Nephron progenitor cell (in vitro differentiated cells): ENCODE data around the gene RPL29.
A peak's percentile ranks its signal among the peaks of the same experiment; 100 is the strongest.

Experiments
- DNase-seq: peaks from one replicate; pipeline ENCODE4 v3.0.0; 2021
- H3K27ac Mint-ChIP-seq: 2 replicates; pipeline ENCODE4 v1.8.0; 2021; ENCODE audit warnings: mild to moderate bottlenecking, moderate library complexity, mixed read lengths
- H3K27me3 Mint-ChIP-seq: 2 replicates; pipeline ENCODE4 v1.8.0; 2021; ENCODE audit warnings: mild to moderate bottlenecking, low read depth, mixed read lengths; ENCODE audit not compliant: poor library complexity
- H3K36me3 Mint-ChIP-seq: 2 replicates; pipeline ENCODE4 v1.8.0; 2021; ENCODE audit warnings: low read depth, mixed read lengths
- H3K4me1 Mint-ChIP-seq: 2 replicates; pipeline ENCODE4 v1.8.0; 2021; ENCODE audit warnings: mixed read lengths
- H3K4me3 Mint-ChIP-seq: 2 replicates; pipeline ENCODE4 v1.8.0; 2021; ENCODE audit warnings: mild to moderate bottlenecking, moderate library complexity, mixed read lengths
- H3K9me3 Mint-ChIP-seq: 2 replicates; pipeline ENCODE4 v1.8.0; 2021; ENCODE audit warnings: mild to moderate bottlenecking, moderate library complexity, mixed read lengths
- CTCF ChIP-seq: fragments of 200-600 bp; sonication (generic); IDR thresholded peaks from 2 replicates; pipeline ENCODE4 v1.5.0; 2021; ENCODE audit warnings: antibody characterized with exemption

Gene RPL29

GRCh38 chr3:52024765-52025452 is 29.2 kb upstream of the RPL29 start:
- Mint-ChIP-seq H3K4me1 (peaks cover 74% of the 10 kb centered on the region), H3K4me3 (no peak overlapping the region), H3K27me3 (peaks cover 3% of the 10 kb centered on the region), H3K36me3 (no peaks in the 10 kb centered on the region), H3K9me3 (no peaks in the 10 kb centered on the region), H3K27ac (peak overlapping the region; percentile 74)
- TF ChIP-seq CTCF: no peak
- DNase-seq: no peak

GRCh38 chr3:52023860-52024764 is 28.4 kb upstream of the RPL29 start:
- no peaks in the 10 kb centered on the region for H3K36me3 Mint-ChIP-seq
- DNase-seq: no peak
- H3K27me3 Mint-ChIP-seq: peaks cover 3% of the 10 kb centered on the region
- peak overlapping the region; percentile 61 for H3K27ac Mint-ChIP-seq
- peaks cover 73% of the 10 kb centered on the region for H3K4me1 Mint-ChIP-seq
- no peak for TF ChIP-seq CTCF
- H3K9me3 Mint-ChIP-seq: no peaks in the 10 kb centered on the region
- no peak overlapping the region for H3K4me3 Mint-ChIP-seq

GRCh38 chr3:52023101-52023770 is 27.5 kb upstream of the RPL29 start:
- peaks cover 3% of the 10 kb centered on the region for H3K27me3 Mint-ChIP-seq
- H3K36me3 Mint-ChIP-seq: no peaks in the 10 kb centered on the region
- peaks cover 75% of the 10 kb centered on the region for H3K4me1 Mint-ChIP-seq
- H3K4me3 Mint-ChIP-seq: peak overlapping the region; percentile 42
- no peak for DNase-seq
- H3K9me3 Mint-ChIP-seq: no peaks in the 10 kb centered on the region
- H3K27ac Mint-ChIP-seq: peak overlapping the region; percentile 91
- no peak for TF ChIP-seq CTCF

- peak overlapping the region; percentile 90 for H3K27ac Mint-ChIP-seq
- no peaks in the 10 kb centered on the region for H3K36me3 Mint-ChIP-seq
- peaks cover 78% of the 10 kb centered on the region for H3K4me1 Mint-ChIP-seq
- H3K4me3 Mint-ChIP-seq: peak overlapping the region; percentile 42
- H3K27me3 Mint-ChIP-seq: peaks cover 6% of the 10 kb centered on the region
- H3K9me3 Mint-ChIP-seq: no peaks in the 10 kb centered on the region
- peak; percentile 70 for DNase-seq
- no peak for TF ChIP-seq CTCF
Observed at GRCh38 chr3:52022323-52023100, 26.8 kb upstream of the RPL29 start.

- DNase-seq: no peak
- no peak for TF ChIP-seq CTCF
- Mint-ChIP-seq H3K27me3 (peaks cover 7% of the 10 kb centered on the region), H3K4me1 (peaks cover 87% of the 10 kb centered on the region), H3K27ac (peak overlapping the region; percentile 96), H3K4me3 (no peak overlapping the region), H3K9me3 (no peaks in the 10 kb centered on the region), H3K36me3 (no peaks in the 10 kb centered on the region)
Observed at GRCh38 chr3:52021489-52022268, 26.0 kb upstream of the RPL29 start.
